ENCODE results near the gene TTLL9.
"Not testable (repeated sequence)": the region's sequence is repeated elsewhere in the genome, so short reads cannot be mapped to it uniquely, and the experiment has no call there.

Gene TTLL9

DNA sequence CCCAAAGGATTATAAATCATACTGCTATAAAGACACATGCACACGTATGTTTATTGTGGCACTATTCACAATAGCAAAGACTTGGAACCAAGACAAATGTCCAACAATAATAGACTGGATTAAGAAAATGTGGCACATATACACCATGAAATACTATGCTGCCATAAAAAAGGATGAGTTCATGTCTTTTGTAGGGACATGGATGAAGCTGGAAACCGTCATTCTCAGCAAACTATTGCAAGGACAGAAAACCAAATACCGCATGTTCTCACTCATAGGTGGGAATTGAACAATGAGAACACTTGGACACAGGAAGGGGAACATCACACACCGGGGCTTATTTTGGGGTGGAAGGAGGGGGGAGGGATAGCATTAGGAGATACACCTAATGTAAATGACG lies 51.0 kb downstream of the TTLL9 start:
- not testable (repeated sequence) for DNase-seq

DNA sequence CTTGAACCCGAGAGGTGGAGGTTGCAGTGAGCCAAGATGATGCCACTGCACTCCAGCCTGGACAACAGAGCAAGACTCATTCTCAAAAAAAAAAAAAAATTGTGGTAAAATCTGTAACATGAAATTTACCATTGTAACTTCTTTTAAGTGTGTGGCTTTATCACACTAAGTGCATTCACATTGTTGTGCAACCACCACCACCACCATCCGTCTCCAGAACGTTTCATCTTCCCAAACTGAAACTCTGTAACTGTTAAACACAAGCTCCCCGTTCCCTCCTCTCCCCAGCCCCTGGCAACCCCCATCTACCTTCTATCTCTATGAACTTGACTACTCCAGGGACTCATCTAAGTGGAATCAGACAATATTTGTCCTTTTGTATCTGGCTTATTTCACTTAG lies 51.7 kb downstream of the TTLL9 start:
- DNase-seq, result no peak

DNA sequence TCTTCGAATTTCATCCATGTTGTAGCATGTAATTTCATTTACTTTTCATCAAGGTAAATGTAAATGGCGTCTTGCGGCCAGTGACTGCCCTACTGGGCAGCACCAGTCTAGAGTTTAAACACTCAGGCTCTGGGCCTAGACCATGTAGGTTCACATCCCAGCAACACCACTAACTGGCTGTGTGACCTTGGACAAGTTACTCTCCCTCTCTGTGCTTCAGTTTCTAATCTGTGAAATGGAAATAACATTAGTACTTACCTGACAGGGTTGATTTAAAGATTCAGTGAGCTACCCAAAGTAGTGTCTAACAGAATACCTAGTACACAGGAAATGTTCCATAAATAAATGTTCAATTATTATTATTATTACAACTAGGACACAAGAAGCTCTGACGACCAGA lies 52.2 kb downstream of the TTLL9 start:
- DNase-seq, result no peak

DNA sequence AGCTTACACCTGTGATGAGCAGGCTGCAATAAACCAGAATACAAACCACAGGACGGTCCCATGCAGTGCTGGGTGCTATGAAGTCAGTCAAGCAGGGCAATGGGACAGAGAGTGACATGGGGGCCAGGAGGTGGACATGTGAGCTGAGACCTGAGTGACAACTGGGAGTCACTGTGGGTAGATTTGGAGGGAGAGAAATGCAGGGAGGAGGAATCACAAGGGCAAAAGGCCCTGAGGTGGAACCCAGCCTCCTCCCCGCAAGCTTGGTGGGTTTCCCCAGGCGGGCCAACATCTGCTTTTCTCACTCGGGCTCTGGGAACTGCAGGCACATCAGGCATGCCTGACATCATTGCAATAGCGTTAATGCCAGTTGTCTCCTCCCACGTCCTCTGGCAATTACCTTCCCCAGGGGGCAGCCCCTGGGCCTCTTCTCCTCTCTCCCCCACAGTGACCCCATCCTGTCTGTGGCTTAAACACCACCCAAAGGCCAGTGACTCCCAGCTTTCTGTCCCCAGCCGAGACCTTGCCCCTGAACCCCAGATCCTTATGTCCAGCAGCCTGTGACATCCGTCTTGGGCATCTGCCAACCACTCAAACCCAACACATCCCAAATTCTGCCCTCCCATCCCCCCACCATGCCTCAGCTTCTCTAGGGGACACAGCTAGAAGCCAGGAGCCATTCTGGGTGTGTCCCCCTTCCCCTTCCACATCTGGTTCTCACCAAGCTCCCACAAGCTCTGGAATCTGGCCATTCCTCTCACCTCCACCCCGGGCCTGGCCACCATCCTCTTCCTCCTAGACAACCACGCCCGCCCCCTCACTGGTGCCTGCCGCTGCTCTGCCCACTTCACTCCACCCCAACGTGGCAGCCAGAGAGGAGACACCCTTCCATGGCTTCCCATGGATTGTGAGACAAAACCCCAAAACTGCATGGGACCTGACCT lies 53.2 kb downstream of the TTLL9 start:
- no peak for DNase-seq

DNA sequence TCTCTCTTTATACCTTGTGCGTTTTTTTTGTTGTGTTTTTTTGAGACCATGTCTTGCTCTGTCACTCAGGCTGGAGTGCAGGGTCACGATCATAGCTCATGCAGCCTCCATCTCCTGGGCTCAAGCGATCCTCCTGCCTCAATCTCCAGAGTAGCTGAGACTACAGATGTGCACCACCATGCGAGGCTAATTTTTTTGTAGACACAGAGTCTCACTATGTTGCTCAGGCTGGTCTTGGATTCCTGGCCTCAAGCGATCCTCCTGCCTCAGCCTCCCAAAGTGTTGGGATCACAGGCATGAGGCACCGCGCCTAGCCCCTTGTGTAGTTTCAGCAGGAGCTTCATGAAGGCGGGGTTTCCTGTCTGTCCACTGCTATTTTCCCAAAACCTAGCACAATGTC lies 54.1 kb downstream of the TTLL9 start:
- no peak for DNase-seq

DNA sequence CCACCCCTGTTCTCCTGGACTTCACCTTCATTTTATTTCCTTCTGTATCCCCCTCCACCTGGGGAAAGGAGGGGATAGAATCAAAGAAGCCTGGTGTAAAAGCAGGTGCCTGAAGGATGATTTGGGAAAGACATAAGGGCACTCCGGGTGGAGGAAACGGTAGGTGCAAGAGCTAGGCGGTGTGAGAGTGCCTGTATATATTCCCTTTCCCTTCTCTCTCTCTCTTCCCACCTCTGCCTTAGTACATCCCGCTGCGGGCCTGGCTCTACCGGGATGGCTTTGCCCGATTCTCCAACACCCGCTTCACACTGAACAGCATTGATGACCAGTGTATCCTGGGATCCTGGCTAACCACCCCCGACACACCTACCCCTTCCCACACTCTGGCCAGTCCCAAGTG lies 55.2 kb downstream of the TTLL9 start:
- DNase-seq, result no peak

DNA sequence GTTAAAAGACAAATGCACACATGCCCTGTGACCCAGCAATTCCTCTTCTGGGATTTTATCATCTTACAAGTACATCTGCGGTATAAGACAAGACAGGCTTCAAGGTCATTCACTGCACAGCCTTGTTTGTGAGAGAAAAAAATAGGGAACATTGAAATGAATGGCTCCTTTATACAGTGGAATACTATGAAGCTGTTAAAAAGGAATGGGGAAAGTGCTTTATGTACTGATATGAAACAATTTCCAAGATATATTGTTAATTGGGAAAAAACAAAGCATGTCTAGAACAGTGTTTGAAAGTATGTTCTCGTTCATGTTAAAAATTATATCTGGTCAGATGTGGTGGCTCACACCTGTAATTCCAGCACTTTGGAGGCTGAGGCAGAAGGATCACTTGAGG lies 56.1 kb downstream of the TTLL9 start:
- no peak for DNase-seq

DNA sequence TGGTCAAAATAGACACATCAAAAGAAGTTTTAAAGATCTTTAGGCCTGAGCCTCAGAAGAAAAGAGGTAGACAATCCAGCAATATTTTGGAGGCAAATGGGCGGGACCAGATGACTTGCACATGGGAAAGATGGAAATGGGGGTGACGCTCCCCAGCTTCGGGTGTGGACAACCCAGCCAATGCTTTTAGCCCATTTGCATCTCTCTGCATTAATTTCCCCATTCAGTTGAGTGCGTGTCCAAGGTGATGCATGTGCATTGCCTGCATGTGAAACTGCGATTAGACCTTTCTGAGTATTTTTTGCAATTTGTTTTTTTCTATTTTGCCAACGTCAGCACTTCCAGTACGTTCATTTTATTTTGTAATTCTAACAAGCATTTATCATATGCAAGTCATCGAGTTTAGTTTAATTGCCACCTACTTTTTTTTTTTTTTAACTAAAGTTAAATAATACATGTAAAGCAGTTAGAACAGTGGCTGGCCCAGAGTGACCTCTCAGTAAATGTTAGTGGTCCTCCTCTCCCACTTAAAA lies 57.3 kb downstream of the TTLL9 start:
- no peak for DNase-seq

DNA sequence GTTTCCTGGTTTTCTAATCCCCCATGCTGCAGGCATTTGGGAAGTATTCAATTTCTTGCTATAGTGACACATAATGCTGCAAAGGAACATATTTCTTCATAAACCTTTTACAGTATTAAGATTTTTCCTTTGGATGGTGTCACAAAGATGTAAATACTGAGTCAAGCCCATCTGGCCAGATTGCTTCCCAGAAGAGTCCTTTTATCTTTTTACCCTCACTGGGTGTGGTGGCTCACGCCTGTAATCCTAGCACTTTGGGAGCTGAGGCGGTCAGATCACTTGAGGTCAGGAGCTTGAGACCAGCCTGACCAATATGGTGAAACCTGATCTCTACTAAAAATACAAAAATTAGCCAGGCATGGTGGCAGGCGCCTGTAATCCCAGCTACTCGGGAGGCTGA lies 59.2 kb downstream of the TTLL9 start:
- DNase-seq, result not testable (repeated sequence)

DNA sequence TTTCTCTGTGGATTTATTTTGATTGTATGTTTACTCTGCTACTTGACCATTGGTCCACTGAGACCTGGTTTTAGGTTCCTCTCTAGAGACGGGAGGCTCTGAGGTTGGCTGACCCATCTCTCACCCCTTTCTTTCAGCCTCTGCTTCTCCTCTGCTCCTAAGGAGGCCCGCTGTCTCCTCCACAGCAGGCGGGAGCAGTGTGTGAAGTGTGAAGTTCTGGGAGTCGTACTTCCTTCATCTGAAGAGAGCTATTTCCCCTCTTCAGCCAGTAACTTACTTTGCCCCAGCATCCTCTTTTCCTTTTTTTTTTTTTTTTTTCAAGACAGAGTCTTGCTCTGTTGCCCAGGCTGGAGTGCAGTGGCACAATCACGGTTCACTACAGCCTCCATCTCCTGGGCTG lies 60.3 kb downstream of the TTLL9 start:
- DNase-seq, result no peak

DNA sequence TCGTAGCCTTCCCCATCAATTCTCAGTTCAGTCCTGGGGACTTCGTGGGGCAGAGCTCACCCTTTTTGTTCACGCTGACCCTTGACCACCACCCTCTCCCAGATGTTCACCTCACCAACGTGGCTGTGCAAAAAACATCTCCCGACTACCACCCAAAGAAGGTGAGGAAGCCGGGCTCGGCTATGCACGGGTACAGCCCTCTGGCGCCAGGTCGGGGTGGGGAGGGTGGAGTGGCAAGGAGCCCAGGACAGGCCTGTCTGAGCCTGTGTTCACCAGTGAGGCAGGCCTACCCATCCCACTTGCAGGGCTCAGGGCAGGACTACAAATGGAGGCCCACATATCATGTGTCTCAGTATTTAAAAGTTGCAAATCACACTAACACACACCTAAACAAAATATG lies 63.3 kb downstream of the TTLL9 start:
- no peak for DNase-seq

DNA sequence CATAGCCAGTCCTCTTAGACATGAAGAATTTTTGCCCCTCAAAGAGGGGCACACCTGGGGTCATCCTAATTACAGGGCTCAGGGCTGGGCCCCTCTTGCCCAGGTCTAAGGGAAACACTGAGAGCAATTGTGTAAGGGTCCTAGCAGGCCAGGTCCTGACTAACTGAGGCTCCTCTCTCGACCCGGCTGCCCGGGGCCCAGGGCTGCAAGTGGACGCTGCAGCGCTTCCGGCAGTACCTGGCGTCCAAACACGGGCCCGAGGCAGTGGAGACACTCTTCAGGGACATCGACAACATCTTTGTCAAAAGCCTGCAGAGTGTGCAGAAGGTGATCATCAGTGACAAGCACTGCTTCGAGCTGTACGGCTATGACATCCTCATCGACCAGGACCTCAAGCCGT lies 64.1 kb downstream of the TTLL9 start:
- no peak for DNase-seq

DNA sequence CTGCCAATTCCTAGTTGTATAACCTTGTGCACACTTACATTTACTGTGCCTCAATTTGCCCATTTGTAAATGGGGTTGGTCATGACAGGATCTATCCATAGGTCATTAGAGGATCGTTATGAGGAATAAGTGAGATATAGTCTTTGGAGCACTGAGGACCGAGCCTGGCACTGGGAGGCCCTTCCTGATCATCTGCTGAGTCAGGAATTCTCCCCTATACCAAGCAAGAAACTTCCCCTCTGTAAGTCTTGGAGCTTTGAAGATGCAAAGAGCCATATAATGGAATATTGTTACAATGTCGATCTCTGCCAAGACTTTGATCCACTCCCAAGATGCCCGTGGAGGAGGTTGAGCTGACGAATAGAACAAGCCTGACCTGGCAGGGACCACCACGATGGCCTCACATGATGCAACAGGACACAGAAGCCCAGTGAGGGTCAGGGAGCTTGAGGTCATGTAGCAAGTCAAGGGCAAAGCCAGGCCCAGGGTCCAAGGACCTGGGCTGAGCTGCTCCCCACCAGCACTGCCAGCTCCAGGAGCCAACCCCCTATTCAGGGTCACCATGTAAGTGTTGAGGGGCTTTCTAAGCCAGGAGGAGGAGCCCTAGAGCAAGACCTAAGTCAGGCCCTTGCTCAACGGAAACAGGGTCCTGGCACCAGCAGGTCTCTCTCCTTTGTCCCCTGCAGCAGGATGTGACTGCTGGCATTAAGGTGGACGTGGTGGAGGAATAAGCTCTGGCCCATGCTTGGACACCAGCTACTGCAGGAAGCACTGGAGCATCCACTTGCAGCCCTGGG lies 64.7 kb downstream of the TTLL9 start:
- no peak for DNase-seq

DNA sequence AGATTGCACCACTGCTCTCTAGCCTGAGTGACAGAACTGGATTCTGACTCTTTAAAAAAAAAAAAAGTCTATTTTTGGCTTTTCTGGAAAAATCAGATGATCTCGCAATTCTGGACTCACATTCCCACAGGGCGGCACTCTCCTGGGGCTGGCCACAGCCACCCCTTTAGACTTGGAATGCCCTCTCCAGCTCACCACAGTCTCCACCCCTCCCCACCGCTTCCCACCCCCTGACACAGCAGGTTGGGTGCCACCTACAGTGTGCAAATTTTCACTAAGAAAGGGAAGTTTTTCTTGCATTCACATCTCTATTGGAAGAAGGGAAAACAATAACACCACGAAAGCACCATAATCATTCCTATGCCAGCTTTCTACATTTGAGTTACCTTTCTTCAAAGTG lies 66.0 kb downstream of the TTLL9 start:
- DNase-seq, result no peak

DNA sequence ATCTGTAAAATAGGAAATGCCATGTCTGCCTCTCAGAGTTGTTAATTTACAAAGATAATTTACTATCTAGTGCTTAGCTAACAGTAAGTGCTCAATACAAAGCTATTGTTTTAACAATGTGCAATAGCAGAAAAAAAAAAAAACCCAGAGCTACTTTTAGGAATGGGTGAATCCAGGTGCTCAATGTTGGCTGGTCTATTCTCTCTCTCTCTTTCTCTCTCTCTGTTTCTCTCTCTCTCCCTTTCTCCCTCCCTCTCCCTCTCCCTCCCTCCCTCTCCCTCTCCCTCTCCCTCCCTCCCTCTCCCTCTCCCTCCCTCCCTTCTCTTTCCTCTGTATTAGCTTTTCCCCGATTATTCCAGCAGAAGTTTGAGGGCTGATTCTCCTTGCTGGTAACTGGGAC lies 67.4 kb downstream of the TTLL9 start:
- DNase-seq, result no peak

DNA sequence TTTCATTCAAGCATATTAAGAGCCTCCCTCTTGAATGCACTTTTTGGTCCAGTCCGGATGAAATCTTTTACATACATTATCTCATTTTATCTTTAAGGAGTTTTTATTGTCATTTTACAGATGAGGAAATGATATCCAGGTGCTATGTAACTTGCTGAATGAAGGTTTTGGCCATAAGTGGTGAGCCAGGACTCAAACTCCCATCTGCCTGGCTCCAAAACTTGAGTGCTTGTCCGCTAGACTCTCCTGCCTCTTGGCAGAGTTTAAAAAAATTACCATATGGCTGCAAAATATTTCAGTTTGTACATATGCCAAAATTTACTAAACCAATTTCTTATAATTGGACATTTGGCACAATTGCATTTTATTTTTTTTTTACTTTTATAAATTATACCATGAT lies 69.2 kb downstream of the TTLL9 start:
- DNase-seq, result no peak

DNA sequence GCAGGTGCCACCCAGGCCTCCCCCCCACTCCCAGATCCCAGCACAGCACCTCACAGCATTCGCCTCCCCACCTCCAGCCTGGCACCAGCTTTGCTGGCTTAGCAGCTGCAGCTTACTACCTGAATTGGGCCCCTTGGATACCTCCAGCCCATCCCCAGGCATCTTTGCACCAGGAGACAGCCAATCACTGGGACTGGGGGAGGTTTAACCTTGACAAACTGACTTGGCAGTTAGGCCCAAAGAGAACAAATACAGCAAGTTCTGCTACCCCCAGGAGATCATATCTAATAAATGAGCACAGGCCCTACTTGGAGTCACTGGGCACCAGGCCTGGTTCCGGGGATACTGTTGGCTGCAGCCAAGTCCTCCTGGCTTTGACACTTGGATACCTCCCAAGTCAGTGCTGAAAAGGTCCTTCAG lies 72.6 kb downstream of the TTLL9 start:
- DNase-seq, result no peak

DNA sequence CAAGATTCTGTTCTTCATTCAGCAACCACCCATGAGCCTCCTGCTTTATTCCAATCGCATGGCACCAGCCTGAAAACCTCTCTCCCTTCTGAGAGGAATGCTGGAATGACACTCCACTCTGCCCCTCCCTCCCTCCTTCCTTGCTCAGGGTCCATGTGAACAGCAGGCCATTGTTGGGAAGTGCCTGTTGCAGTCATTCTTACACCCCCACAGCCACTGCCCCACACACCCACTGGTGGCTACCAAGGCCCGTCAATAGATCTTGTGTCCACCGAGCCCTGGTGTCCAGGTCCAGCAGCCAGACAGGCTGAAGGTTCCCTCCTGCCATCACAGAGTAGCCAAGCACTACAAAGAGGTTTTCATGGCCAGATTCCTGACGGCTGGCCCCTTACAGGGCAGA lies 74.9 kb downstream of the TTLL9 start:
- no peak for DNase-seq

DNA sequence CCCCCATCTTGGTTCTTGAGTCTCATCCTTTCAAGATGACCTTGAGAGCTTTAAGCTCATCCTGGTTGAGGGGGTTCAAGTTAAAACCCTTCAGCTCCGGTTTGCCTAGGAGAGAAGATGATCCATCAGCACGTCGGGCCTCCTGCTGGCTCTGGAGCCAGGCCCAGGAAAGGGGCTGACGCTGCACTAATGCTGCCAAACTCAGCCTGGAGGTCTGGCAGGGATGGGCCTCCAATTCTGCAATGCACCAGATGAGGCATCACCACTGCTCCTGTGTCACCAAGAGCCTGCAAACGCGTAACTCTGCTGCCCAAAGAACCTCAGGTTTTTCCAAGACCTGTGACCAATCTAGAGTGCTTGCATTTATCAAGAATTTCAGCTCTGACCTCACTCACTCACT lies 75.4 kb downstream of the TTLL9 start:
- no peak for DNase-seq

DNA sequence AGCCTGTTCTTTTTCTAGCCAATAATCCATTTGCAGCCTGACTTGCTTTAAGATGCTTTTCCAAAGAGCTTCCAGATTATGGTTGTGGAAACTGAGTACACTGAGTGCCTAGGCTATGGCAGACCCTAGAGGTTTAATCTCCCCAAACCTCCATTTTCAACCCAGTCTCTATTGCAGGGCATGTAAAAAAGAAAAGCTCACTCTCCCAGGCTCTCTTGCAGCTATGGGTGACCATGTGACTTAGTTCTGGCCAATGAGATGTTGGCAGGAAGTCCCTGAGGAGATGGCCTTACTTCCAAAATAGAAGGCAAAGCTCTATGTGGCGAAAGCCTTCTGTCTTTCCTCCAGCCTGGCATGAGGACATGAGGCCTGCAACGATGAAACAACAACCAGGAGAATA lies 77.6 kb downstream of the TTLL9 start:
- DNase-seq, result no peak

DNA sequence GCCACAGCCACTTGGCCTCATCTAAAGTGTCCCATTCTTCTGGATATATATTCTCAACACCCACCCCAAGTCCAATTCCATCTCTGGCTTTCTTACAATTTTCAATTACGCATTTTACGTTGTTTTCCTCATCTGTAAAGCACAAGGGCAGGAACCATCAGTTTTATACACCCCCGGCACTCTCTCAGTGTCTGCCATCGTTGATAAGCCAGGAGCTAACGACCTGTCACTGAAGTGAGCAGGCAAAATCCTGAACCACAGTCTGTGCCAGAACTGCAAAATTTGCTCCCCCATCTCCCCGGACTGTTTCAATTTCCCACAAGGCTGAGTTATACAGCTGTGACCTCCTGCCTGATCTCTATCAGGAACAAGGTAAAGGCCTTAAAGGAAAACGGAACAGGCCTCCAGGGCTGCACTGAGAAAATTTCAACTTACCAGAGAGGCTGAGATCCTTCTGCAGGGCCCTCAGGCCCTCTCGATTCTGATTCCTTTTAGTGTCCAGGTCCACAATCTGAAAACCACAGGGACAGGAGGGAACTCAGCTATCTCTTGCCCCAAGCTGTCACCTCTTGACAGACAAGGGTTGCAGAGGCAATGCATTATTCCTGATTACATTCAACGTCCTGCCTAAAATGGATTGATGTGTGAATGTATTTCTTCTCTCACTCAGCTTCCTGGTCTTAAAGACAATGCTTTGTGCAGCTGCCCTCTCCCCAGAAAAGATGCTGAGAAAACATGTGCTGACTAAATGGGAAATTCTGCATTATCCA lies 79.6 kb downstream of the TTLL9 start:
- no peak for DNase-seq

DNA sequence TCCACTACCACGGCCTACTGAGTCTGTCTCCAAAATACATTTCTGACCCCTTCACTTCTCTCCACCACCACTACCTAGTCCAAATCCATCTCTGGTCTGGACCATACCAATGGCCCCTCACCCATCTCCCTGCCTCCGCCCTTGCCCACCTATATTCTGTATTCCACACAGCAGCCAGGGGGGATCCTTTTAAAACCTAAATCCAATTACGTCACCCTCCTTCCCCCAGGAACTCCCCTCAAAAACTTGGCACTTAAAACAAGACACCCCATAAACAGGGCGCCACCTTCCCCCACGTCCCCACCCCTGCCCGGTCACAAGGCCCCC lies 80.7 kb downstream of the TTLL9 start:
- no peak for DNase-seq

Measured in activated naive CD4-positive, alpha-beta T cell treated with anti-CD3 and anti-CD28 coated beads, Interleukin-2, amount 50 U/mL, for 16 hours (primary cell).